Mucosa of rectum (tissue), 2 donors: ENCODE data around the gene MAP3K5.

Source experiments
- H3K27ac ChIP-seq, 2 donors: one replicate each; pipeline ENCODE4 v1.7.0; 2013; ENCODE audit warnings: inconsistent platforms in 2 of 2, low read depth in 2 of 2, low read length in 2 of 2
- H3K27me3 ChIP-seq, 2 donors: one replicate each; pipeline ENCODE4 v1.7.0; 2013; ENCODE audit warnings: low read length in 2 of 2; ENCODE audit not compliant: control insufficient read depth in 2 of 2, insufficient read depth in 2 of 2
- H3K36me3 ChIP-seq, 2 donors: one replicate each; pipeline ENCODE4 v1.7.0; 2013; ENCODE audit warnings: low read length in 2 of 2; ENCODE audit not compliant: control insufficient read depth in 2 of 2, insufficient read depth in 2 of 2
- H3K4me1 ChIP-seq, 2 donors: one replicate each; pipeline ENCODE4 v1.7.0; 2013; ENCODE audit warnings: low read length in 2 of 2, mild to moderate bottlenecking in 1 of 2; ENCODE audit not compliant: control insufficient read depth in 2 of 2, insufficient read depth in 2 of 2
- H3K4me3 ChIP-seq, 2 donors: one replicate each; pipeline ENCODE4 v1.7.0; 2013; ENCODE audit warnings: low read length in 2 of 2
- H3K9ac ChIP-seq, 2 donors: one replicate each; pipeline ENCODE4 v1.7.0; 2013; ENCODE audit warnings: low read length in 2 of 2, low read depth in 1 of 2, mild to moderate bottlenecking in 1 of 2
- H3K9me3 ChIP-seq, 2 donors: one replicate each; pipeline ENCODE4 v1.7.0; 2013; ENCODE audit warnings: low read length in 2 of 2; ENCODE audit not compliant: control insufficient read depth in 2 of 2
- donor health status: healthy.
- donor health status: Normal muscosa, but diverticular disease.

Gene MAP3K5

DNA sequence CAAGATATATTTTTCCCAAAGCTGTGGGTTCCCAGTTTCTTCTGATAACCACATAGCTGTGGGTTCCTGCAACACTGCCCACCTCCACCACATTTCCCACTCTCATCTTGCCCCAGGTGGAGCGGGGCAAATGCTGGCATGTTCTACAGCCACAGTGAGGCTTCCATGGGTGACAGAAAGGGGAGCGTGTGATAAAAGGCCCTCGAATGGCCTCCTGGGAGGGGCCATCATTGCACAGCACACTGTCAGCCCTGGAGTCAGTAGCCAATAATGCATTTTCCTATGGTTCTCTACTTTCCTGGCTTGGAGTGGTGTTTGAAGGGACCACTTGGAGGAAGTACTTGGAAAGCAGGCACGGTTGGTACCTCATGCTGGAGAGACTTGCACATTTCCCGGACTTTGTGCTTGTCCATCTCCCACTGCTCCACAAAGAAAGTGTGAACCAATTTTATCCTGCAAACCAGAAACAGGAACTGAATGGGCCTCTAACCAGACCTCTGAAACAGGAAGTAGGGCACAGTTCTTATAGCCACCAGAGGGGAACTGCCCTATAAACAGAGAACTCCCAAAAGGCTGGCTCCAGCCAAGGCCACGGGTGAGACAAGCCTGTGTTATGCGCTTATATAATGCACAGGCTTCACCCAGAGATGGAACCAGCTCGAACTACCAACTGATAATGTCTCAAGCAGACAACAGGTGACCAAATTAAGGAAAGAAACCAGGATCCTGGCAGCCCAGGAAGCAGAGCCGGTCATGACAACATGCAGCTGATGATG, 8.6 kb downstream of the MAP3K5 start:
- Histone ChIP-seq H3K27ac (peak overlapping the region; percentile 37 to 58), H3K9me3 (no peaks in the 10 kb centered on the region), H3K27me3 (no peaks in the 10 kb centered on the region), H3K4me3 (peak overlapping the region in 1 of 2 donors; percentile 49), H3K36me3 (no peaks in the 10 kb centered on the region), H3K9ac (no peak overlapping the region), H3K4me1 (peaks cover 26 to 29% of the 10 kb centered on the region in 2 donors)

DNA sequence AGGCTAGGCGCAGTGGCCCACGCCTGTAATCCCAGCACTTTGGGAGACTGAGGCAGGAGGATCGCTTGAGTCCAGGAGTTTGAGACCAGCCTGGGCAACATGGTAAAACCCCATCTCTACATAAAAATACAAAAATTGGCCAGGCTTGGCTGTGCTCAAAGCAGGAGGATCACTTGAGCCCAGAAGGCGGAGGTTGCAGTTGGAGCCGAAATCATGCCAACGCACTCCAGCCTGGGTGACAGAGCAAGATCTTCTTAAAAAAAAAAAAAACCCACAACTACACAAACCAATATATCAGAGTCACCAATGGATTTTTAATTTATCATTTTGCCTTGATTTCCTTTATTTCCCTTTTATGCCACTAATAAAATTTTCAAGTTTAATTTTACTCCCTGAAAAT, 9.3 kb downstream of the MAP3K5 start:
- Histone ChIP-seq H3K9ac (no peak overlapping the region), H3K27me3 (no peaks in the 10 kb centered on the region), H3K36me3 (no peaks in the 10 kb centered on the region), H3K9me3 (no peaks in the 10 kb centered on the region), H3K4me1 (peaks cover 26 to 28% of the 10 kb centered on the region in 2 donors), H3K27ac (no peak overlapping the region), H3K4me3 (no peak overlapping the region)

DNA sequence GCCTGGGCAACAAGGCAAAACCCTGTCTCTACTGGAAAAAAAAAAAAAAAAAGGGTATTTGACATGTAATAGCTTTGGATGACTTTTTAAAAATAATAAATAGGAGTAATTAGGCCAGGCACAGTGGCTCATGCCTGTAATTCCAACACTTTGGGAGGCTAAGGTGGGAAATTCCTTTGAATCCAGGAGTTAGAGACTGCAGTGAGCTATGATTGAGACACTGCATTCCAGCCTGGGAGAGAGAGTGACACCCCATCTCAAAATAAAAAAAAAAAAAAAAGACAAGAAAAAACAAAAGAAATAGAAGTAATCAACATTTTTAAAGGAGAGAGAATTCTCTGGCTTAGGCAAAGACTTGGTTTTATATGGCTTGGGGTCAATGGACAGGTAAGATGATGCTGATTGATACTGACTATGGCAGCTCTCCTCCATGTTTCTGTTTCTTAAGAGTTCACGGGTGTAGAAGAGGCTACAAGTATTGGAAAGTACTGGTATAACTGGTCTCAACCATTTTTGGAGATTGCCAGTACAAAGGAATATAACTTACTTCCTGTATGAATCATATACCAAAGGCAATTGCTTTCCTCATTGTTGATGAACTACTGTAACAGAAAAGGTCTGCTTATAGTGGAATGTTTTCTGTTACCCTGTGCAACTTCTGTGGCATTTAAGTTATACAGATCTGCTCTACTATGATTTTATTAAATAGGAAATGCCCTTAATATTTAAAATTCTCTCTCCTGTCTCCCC, 10.1 kb downstream of the MAP3K5 start:
- Histone ChIP-seq H3K9ac (no peak overlapping the region), H3K27me3 (no peaks in the 10 kb centered on the region), H3K4me1 (peaks cover 22 to 26% of the 10 kb centered on the region in 2 donors), H3K27ac (no peak overlapping the region), H3K9me3 (no peaks in the 10 kb centered on the region), H3K36me3 (no peaks in the 10 kb centered on the region), H3K4me3 (no peak overlapping the region)

- peaks cover 22 to 26% of the 10 kb centered on the region in 2 donors for H3K4me1 ChIP-seq
- H3K27ac ChIP-seq, result no peak overlapping the region
- no peaks in the 10 kb centered on the region for H3K27me3 ChIP-seq
Observed at GRCh38 chr6:136780972-136781371, 11.3 kb downstream of the MAP3K5 start.

DNA sequence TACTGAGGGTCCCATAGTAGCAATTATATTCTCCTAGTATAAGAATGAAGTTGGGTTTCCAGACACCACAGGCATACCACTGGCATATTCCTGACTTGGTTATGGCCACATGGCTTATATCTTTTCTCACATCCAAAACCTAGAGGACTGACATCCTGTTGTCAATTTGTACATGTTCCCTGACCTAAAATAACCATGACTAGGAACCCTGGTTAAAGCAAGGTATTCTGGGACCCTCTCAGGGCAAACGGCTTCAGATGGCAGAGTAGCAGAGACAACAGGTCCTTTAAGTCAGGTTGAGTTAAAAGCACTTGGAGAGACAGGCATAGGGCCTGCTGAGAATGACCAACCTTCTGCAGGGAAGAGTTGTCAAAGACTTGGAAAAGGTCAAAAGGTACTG, 12.6 kb downstream of the MAP3K5 start:
- no peaks in the 10 kb centered on the region for H3K36me3 ChIP-seq
- no peak overlapping the region for H3K4me3 ChIP-seq
- no peaks in the 10 kb centered on the region for H3K27me3 ChIP-seq
- H3K9me3 ChIP-seq, result no peaks in the 10 kb centered on the region
- H3K4me1 ChIP-seq, result peaks cover 17 to 20% of the 10 kb centered on the region in 2 donors
- H3K9ac ChIP-seq, result no peak overlapping the region
- no peak overlapping the region for H3K27ac ChIP-seq

More at GRCh38 chr6:136780972-136781371, 11.3 kb downstream of the MAP3K5 start:
- Histone ChIP-seq H3K36me3 (no peaks in the 10 kb centered on the region), H3K4me3 (no peak overlapping the region), H3K9me3 (no peaks in the 10 kb centered on the region), H3K9ac (no peak overlapping the region)

DNA sequence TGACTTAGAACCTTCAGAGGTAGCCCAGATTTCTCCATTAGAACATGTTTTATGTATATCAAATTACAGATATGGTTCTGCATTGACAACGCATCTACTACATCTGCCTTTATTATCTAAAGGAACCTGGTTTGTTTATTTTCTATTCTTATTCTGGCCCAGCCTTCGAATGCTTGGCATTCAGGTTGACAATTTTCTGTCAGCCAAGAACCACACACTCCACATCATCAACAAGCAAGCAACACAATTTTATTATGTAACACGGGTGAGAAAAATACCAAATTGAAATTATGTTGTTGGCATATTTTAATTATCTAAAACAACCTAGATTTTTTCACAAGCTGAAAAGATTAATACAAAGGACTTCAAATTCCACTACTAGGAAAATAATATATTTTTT, 14.6 kb downstream of the MAP3K5 start:
- no peak overlapping the region for H3K4me3 ChIP-seq
- H3K27ac ChIP-seq, result no peak overlapping the region
- H3K9me3 ChIP-seq, result no peaks in the 10 kb centered on the region
- H3K4me1 ChIP-seq, result peaks cover 6 to 9% of the 10 kb centered on the region in 2 donors
- H3K36me3 ChIP-seq, result no peaks in the 10 kb centered on the region
- H3K9ac ChIP-seq, result no peak overlapping the region
- H3K27me3 ChIP-seq, result no peaks in the 10 kb centered on the region

GRCh38 chr6:136775548-136775947, 16.7 kb downstream of the MAP3K5 start:
- peaks cover 5 to 9% of the 10 kb centered on the region in 2 donors for H3K4me1 ChIP-seq
- H3K4me3 ChIP-seq, result no peak overlapping the region
- no peaks in the 10 kb centered on the region for H3K9me3 ChIP-seq
- H3K9ac ChIP-seq, result no peak overlapping the region
- no peak overlapping the region for H3K27ac ChIP-seq
- no peaks in the 10 kb centered on the region for H3K36me3 ChIP-seq
- H3K27me3 ChIP-seq, result no peaks in the 10 kb centered on the region

DNA sequence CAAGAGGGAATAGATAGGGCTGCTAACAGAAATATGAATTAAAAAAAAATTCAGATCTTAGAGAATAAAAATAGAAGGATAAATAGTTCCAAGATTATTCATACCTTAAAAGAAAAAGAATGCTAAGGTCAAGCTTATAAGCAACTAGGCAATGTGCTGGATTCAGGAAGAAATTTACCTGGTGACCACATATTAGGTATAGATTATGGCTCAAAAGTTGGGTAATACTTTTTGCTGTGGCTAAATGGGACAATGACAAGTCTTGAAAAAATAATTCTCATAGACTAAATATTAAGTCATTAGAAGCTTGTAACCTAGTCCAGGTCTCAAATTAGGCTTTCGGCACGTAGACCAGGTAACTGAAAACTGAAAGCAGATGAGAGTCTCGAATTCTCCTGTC, 17.2 kb downstream of the MAP3K5 start:
- no peaks in the 10 kb centered on the region for H3K36me3 ChIP-seq
- H3K4me3 ChIP-seq, result no peak overlapping the region
- no peaks in the 10 kb centered on the region for H3K9me3 ChIP-seq
- no peak overlapping the region for H3K27ac ChIP-seq
- peaks cover 4 to 9% of the 10 kb centered on the region in 2 donors for H3K4me1 ChIP-seq
- no peaks in the 10 kb centered on the region for H3K27me3 ChIP-seq
- no peak overlapping the region for H3K9ac ChIP-seq

DNA sequence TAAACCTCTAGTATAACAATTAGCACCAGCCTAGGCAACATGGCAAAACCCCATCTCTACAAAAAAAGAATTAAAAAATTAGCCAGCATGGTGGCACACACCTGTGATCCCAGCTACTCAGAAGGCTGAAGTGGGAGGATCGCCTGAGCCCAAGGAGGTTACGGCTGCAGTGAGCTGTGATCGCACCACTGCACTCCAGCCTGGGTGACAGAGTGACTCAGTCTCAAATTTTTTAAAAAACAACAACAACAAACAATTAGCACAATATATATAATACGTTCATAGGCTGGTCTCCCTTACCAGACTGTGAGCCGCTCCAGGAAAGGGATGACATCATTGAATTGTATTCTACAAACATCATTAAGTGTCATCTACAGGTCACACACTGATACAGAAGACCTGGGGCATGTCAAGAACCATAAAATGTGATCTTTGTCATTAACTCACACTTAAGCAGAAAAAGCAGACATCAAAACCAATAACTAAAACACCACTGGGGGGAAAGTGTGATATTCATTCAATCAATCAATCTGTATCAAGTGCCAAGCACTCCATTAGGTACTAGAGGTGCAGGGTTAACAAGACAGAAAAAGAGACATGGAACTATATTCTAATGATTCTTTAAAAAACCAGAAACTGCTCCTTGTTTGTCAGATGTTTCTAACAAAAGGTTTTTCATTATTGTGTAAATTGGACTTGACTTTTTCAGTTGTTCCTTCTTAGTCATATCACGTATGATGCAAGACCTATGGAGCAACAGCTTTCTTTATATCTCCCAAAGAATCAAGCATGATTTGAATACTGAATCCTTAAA, 17.8 kb downstream of the MAP3K5 start:
- Histone ChIP-seq H3K4me3 (no peak overlapping the region), H3K9me3 (no peaks in the 10 kb centered on the region), H3K36me3 (no peaks in the 10 kb centered on the region), H3K27ac (no peak overlapping the region), H3K4me1 (peaks cover 0 to 4% of the 10 kb centered on the region in 2 donors), H3K9ac (no peak overlapping the region), H3K27me3 (no peaks in the 10 kb centered on the region)

DNA sequence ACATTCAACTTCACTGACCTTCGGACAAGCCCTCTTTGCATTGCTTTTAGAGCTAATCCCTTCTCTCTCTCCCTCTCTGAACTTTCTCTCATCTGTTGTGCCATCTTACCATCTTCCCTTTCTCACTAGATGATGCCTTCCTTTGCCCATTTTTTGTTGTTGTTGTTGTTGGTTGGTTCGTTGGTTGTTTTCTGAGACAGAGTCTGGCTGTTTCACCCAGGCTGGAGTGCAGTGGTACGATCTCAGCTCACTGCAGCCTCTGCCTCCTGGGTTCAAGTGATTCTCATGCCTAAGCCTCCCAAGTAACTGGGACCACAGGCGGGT, 18.8 kb downstream of the MAP3K5 start:
- Histone ChIP-seq H3K9ac (no peak overlapping the region), H3K27ac (no peak overlapping the region), H3K9me3 (no peaks in the 10 kb centered on the region), H3K36me3 (no peaks in the 10 kb centered on the region), H3K27me3 (no peaks in the 10 kb centered on the region), H3K4me3 (no peak overlapping the region), H3K4me1 (peaks cover 0 to 4% of the 10 kb centered on the region in 2 donors)
